ENCODE measurements around the gene GPC6.

DNA sequence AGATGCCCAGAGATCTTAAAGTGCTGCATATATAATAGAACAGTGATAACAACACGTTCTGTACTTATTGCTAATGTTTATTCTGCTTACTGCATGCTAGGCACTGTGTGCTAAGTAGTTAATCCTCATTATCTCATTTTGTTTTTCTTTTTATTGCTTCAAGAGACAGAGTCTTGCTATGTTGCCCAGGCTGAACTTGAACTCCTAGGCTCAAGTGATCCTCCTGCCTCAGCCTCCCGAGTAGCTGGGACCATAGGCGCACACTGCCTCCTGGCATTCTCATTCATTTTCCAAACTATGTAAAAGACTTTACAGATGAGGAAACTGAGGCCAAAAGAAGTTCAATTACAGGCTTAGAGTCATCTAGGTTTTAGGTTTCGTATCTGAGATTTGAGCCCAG lies 548.4 kb downstream of the GPC6 start:
- TF ChIP-seq EZH2phosphoT487 (IDR thresholded peaks at IDR 0.05; ENCODE audit: low read length): no peak
- TF ChIP-seq, protein P1, sequence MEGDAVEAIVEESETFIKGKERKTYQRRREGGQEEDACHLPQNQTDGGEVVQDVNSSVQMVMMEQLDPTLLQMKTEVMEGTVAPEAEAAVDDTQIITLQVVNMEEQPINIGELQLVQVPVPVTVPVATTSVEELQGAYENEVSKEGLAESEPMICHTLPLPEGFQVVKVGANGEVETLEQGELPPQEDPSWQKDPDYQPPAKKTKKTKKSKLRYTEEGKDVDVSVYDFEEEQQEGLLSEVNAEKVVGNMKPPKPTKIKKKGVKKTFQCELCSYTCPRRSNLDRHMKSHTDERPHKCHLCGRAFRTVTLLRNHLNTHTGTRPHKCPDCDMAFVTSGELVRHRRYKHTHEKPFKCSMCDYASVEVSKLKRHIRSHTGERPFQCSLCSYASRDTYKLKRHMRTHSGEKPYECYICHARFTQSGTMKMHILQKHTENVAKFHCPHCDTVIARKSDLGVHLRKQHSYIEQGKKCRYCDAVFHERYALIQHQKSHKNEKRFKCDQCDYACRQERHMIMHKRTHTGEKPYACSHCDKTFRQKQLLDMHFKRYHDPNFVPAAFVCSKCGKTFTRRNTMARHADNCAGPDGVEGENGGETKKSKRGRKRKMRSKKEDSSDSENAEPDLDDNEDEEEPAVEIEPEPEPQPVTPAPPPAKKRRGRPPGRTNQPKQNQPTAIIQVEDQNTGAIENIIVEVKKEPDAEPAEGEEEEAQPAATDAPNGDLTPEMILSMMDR (IDR thresholded peaks at IDR 0.05; ENCODE audit: low read length): no peak
- TF ChIP-seq EZH2 (optimal IDR thresholded peaks at IDR 0.05; ENCODE audit: low read depth, low read length): no peak
